Liver (tissue), 9 donors: ENCODE data around the gene KCNG3. TPM values are rescaled to one million over a fixed set of nuclear protein-coding genes. Genes with fewer than 3 reads are reported as not detected.

Experiments
- DNase-seq: peaks from one replicate; pipeline ENCODE4 v3.0.0-alpha.2; 2017; ENCODE audit warnings: low spot score
- H3K27ac ChIP-seq, 2 donors: one replicate each; pipeline ENCODE4 v1.7.0; 2013; ENCODE audit warnings: inconsistent platforms in 2 of 2, low read length in 2 of 2, control low read depth in 1 of 2, low read depth in 1 of 2, mild to moderate bottlenecking in 1 of 2
- H3K27me3 ChIP-seq, 4 donors: one replicate each; pipeline versions ENCODE4 v1.6.1 to v1.7.0; 2013; ENCODE audit warnings: low read length in 3 of 4, inconsistent platforms in 1 of 4, mild to moderate bottlenecking in 1 of 4, moderate library complexity in 1 of 4; ENCODE audit not compliant: control insufficient read depth in 4 of 4, insufficient read depth in 4 of 4
- H3K36me3 ChIP-seq, 4 donors: one replicate each; pipeline versions ENCODE4 v1.6.1 to v1.7.0; 2013; ENCODE audit warnings: low read length in 3 of 4, mild to moderate bottlenecking in 3 of 4, low read depth in 1 of 4, moderate library complexity in 1 of 4; ENCODE audit not compliant: control insufficient read depth in 4 of 4, insufficient read depth in 3 of 4
- H3K4me1 ChIP-seq, 4 donors: one replicate each; pipeline versions ENCODE4 v1.6.1 to v1.7.0; 2013; ENCODE audit warnings: low read length in 3 of 4, mild to moderate bottlenecking in 3 of 4, moderate library complexity in 1 of 4; ENCODE audit not compliant: control insufficient read depth in 4 of 4, insufficient read depth in 4 of 4
- H3K4me3 ChIP-seq, 3 donors: one replicate each; pipeline versions ENCODE4 v1.6.1 to v1.7.0; 2013; ENCODE audit warnings: low read length in 3 of 3, control low read depth in 1 of 3, low read depth in 1 of 3, mild to moderate bottlenecking in 1 of 3
- H3K9ac ChIP-seq, 2 donors: one replicate each; pipeline ENCODE4 v1.7.0; 2013; ENCODE audit warnings: low read length in 2 of 2, mild to moderate bottlenecking in 2 of 2, moderate library complexity in 2 of 2, control low read depth in 1 of 2, low read depth in 1 of 2
- H3K9me3 ChIP-seq, 4 donors: one replicate each; pipeline versions ENCODE4 v1.6.1 to v1.7.0; 2013; ENCODE audit warnings: low read length in 3 of 4; ENCODE audit not compliant: control insufficient read depth in 4 of 4
- EGR1 ChIP-seq, 2 donors: IDR thresholded peaks; 2 replicates each; pipeline ENCODE4 v1.6.1; 2016 to 2018; ENCODE audit warnings: antibody characterized with exemption in 2 of 2, low read depth in 2 of 2
- FOXA1 ChIP-seq: IDR thresholded peaks from 2 replicates; pipeline ENCODE4 v1.6.1; 2016; ENCODE audit warnings: antibody characterized with exemption
- FOXA2 ChIP-seq: IDR thresholded peaks from 2 replicates; pipeline ENCODE4 v1.6.1; 2016; ENCODE audit warnings: antibody characterized with exemption
- GABPA ChIP-seq, 2 donors: IDR thresholded peaks in 1 of 2; conservative IDR thresholded peaks in 1 of 2; 2 replicates each; pipeline ENCODE4 v1.6.1; 2016; ENCODE audit warnings: antibody characterized with exemption in 2 of 2, mild to moderate bottlenecking in 1 of 2, moderate library complexity in 1 of 2
- JUND ChIP-seq, 2 donors: IDR thresholded peaks; 2 replicates each; pipeline ENCODE4 v1.6.1; 2016; ENCODE audit warnings: antibody characterized with exemption in 2 of 2
- NR2F2 ChIP-seq: IDR thresholded peaks from 2 replicates; pipeline ENCODE4 v1.6.1; 2016; ENCODE audit warnings: antibody characterized with exemption
- RXRA ChIP-seq, 2 donors: IDR thresholded peaks; 2 replicates each; pipeline ENCODE4 v1.6.1; 2017 to 2018; ENCODE audit warnings: antibody characterized with exemption in 2 of 2, mild to moderate bottlenecking in 1 of 2
- TAF1 ChIP-seq: conservative IDR thresholded peaks from 2 replicates; pipeline ENCODE4 v1.6.1; 2016; ENCODE audit warnings: antibody characterized with exemption, mild to moderate bottlenecking
- YY1 ChIP-seq: IDR thresholded peaks from 2 replicates; pipeline ENCODE4 v1.6.1; 2016; ENCODE audit warnings: antibody characterized with exemption, mild to moderate bottlenecking
- WGBS: extraction: QIAGEN DNeasy Blood & Tissue Kit; methylation state at CpG from one replicate; pipeline ENCODE4 v1.1.7; 2013; 5-methylcytosine and 5-hydroxymethylcytosine counted together
- polyA plus RNA-seq, 2 donors: library from polyadenylated mRNA; stranded (reverse) in 1 of 2; unstranded in 1 of 2; fragments of 200-250 nt in 1 of 2; fragments of >200 nt in 1 of 2; fragmentation: Nextera tagmentation in 1 of 2; extraction: Ambion mirVana in 1 of 2; gene quantifications; one replicate each; pipeline versions ENCODE4 v1.2.1 to v1.2.3, GENCODE V29; 2013 to 2015
- total RNA-seq, 2 donors: library from RNA; depleted of rRNA; stranded (reverse); fragments of >200 nt; gene quantifications; one replicate each; pipeline ENCODE4 v1.2.3, GENCODE V29; 2014
- TF ChIP-seq, protein P1 (sequence below): fragments of 150-350 bp; IDR thresholded peaks from 2 replicates; pipeline ENCODE4 v1.5.1; 2017; ENCODE audit warnings: improper control_type of control experiment, low read depth, low read length; ENCODE audit not compliant: missing input control
- TF ChIP-seq, protein P2 (sequence below): IDR thresholded peaks from 2 replicates; pipeline ENCODE4 v1.6.1; 2016; ENCODE audit warnings: antibody characterized with exemption
- TF ChIP-seq, protein P3 (sequence below): IDR thresholded peaks from 2 replicates; pipeline ENCODE4 v1.6.1; 2016; ENCODE audit warnings: antibody characterized with exemption
- TF ChIP-seq, protein P4 (sequence below): IDR thresholded peaks from 2 replicates; pipeline ENCODE4 v1.6.1; 2016; ENCODE audit warnings: antibody characterized with exemption
- TF ChIP-seq, protein P5 (sequence below): IDR thresholded peaks from 2 replicates; pipeline ENCODE4 v1.6.1; 2016; ENCODE audit warnings: antibody characterized with exemption, mild to moderate bottlenecking
- donor health status: healthy.
- donor health status: healthy.
- donor health status: healthy.
- donor health status: healthy.
- donor health status: healthy.

The KCNG3 gene
- total and polyA plus RNA-seq, 4 donors, result not detected

DNA sequence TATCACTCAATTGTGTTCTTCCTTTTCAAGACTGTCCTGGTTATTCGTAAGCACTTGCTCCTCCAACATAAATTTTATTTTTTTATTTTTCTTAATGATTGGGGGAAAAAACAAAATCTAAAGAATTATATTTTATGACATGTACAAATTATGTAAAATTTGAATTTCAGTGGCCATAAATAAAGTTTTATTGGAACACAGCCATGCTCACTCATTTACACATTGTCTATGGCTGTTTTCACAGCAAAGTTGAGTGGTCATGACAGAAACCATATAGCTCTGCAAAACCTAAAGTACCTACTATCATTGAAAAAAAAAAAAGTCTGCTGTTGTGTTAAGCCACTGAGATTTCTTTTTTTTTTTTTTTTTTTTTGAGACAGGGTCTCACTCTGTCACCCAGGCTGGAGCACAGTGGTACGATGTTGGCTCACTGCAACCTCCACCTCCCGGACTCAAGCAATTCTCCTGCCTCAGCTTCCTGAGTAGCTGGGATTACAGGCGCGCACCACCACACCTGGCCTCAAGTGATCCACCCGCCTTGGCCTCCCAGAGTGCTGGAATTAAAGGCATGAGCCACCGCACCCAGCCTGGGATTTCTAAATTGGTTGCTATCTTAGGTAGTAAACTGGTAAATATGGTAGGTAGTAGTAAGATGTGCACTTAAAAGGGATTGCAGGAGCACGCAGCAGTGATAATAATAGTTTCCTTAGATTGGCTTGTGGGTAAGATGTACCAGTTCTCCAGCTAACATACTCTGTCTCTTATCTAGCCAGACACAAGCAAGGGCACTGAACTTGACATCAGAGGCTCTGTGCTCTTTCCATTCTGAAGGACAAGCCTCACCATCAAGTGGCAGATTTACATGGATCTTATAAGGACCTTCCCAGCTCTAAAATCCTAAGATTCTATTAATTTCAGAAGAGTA is 44.4 kb downstream of the KCNG3 start:
- H3K9ac ChIP-seq, result no peak overlapping the region
- H3K4me1 ChIP-seq, result no peaks in the 10 kb centered on the region
- H3K4me3 ChIP-seq, result no peak overlapping the region
- WGBS, result 95% methylated on average over 8 of the region's 8 CpGs
- H3K36me3 ChIP-seq, result no peaks in the 10 kb centered on the region
- H3K27ac ChIP-seq, result no peak overlapping the region
- no peak for DNase-seq
- TF ChIP-seq TAF1, result no peak
- TF ChIP-seq JUND (IDR thresholded peaks at IDR 0.05), result no peak
- TF ChIP-seq, protein P1, sequence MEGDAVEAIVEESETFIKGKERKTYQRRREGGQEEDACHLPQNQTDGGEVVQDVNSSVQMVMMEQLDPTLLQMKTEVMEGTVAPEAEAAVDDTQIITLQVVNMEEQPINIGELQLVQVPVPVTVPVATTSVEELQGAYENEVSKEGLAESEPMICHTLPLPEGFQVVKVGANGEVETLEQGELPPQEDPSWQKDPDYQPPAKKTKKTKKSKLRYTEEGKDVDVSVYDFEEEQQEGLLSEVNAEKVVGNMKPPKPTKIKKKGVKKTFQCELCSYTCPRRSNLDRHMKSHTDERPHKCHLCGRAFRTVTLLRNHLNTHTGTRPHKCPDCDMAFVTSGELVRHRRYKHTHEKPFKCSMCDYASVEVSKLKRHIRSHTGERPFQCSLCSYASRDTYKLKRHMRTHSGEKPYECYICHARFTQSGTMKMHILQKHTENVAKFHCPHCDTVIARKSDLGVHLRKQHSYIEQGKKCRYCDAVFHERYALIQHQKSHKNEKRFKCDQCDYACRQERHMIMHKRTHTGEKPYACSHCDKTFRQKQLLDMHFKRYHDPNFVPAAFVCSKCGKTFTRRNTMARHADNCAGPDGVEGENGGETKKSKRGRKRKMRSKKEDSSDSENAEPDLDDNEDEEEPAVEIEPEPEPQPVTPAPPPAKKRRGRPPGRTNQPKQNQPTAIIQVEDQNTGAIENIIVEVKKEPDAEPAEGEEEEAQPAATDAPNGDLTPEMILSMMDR, result no peak
- no peak for TF ChIP-seq RXRA (IDR thresholded peaks at IDR 0.05)
- TF ChIP-seq FOXA1, result no peak
- no peak for TF ChIP-seq NR2F2
- no peak for TF ChIP-seq FOXA2
- TF ChIP-seq EGR1 (IDR thresholded peaks at IDR 0.05; ENCODE audit: low read depth in 2 of 2), result no peak
- TF ChIP-seq, protein P2, sequence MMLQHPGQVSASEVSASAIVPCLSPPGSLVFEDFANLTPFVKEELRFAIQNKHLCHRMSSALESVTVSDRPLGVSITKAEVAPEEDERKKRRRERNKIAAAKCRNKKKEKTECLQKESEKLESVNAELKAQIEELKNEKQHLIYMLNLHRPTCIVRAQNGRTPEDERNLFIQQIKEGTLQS, result no peak
- TF ChIP-seq, protein P3, sequence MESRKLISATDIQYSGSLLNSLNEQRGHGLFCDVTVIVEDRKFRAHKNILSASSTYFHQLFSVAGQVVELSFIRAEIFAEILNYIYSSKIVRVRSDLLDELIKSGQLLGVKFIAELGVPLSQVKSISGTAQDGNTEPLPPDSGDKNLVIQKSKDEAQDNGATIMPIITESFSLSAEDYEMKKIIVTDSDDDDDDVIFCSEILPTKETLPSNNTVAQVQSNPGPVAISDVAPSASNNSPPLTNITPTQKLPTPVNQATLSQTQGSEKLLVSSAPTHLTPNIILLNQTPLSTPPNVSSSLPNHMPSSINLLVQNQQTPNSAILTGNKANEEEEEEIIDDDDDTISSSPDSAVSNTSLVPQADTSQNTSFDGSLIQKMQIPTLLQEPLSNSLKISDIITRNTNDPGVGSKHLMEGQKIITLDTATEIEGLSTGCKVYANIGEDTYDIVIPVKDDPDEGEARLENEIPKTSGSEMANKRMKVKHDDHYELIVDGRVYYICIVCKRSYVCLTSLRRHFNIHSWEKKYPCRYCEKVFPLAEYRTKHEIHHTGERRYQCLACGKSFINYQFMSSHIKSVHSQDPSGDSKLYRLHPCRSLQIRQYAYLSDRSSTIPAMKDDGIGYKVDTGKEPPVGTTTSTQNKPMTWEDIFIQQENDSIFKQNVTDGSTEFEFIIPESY, result no peak
- H3K9me3 ChIP-seq, result no peaks in the 10 kb centered on the region
- H3K27me3 ChIP-seq, result no peaks in the 10 kb centered on the region

DNA sequence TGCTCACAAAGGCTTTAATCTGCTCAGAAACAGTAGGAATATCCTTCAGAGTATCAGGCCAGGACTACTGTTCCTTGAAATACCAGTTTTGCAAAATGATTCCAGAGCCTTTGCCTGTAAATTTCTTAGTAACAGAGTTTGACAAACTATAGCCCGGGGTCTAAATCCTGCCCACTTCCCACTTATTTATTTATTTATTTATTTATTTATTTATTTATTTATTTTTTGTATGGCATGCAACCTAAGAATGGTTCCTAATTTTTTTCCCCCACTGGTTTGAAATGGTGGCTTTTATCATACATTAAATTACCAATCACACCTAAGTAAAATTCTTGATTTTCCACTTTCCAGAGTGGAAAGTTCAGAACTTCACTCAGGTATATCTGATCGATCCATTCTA is 45.6 kb downstream of the KCNG3 start:
- TF ChIP-seq GABPA (IDR thresholded peaks at IDR 0.05 in 1 of 2, conservative IDR thresholded peaks at IDR 0.05 in 1 of 2) (no peak), JUND (IDR thresholded peaks at IDR 0.05) (no peak), YY1 (no peak), FOXA1 (no peak), NR2F2 (no peak), EGR1 (IDR thresholded peaks at IDR 0.05; ENCODE audit: low read depth in 2 of 2) (no peak)
- TF ChIP-seq, protein P1, result no peak
- TF ChIP-seq, protein P4, sequence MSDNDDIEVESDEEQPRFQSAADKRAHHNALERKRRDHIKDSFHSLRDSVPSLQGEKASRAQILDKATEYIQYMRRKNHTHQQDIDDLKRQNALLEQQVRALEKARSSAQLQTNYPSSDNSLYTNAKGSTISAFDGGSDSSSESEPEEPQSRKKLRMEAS, result no peak
- TF ChIP-seq, protein P5, sequence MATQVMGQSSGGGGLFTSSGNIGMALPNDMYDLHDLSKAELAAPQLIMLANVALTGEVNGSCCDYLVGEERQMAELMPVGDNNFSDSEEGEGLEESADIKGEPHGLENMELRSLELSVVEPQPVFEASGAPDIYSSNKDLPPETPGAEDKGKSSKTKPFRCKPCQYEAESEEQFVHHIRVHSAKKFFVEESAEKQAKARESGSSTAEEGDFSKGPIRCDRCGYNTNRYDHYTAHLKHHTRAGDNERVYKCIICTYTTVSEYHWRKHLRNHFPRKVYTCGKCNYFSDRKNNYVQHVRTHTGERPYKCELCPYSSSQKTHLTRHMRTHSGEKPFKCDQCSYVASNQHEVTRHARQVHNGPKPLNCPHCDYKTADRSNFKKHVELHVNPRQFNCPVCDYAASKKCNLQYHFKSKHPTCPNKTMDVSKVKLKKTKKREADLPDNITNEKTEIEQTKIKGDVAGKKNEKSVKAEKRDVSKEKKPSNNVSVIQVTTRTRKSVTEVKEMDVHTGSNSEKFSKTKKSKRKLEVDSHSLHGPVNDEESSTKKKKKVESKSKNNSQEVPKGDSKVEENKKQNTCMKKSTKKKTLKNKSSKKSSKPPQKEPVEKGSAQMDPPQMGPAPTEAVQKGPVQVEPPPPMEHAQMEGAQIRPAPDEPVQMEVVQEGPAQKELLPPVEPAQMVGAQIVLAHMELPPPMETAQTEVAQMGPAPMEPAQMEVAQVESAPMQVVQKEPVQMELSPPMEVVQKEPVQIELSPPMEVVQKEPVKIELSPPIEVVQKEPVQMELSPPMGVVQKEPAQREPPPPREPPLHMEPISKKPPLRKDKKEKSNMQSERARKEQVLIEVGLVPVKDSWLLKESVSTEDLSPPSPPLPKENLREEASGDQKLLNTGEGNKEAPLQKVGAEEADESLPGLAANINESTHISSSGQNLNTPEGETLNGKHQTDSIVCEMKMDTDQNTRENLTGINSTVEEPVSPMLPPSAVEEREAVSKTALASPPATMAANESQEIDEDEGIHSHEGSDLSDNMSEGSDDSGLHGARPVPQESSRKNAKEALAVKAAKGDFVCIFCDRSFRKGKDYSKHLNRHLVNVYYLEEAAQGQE, result no peak
- TF ChIP-seq, protein P2, result no peak
- H3K9ac ChIP-seq, result no peak overlapping the region
- no peaks in the 10 kb centered on the region for H3K36me3 ChIP-seq
- WGBS, result 94% methylated on average over 2 of the region's 2 CpGs
- H3K4me3 ChIP-seq, result no peak overlapping the region
- H3K9me3 ChIP-seq, result no peaks in the 10 kb centered on the region
- DNase-seq, result no peak
- H3K4me1 ChIP-seq, result no peaks in the 10 kb centered on the region
- no peak overlapping the region for H3K27ac ChIP-seq
- no peaks in the 10 kb centered on the region for H3K27me3 ChIP-seq
